ENCODE measurements around the gene POLR1E.

DNA sequence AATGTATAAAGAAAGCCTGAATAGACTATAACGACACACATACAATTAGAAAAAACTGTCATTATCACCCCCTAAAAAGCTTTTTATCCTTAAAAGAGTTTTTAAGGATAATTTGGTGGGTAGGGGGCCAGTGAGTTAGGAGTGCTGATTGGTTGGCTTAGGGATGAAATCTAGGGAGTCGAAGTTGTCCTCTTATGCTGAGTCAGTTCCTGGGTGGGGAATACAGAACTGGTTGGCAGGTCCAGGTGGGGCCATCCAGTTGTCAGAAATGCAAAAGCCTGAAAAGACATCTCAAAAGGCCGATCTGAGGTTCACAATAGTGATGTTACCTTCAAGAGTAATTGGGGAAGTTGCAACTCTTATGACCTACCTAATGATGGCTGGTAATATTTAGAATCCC, 34.1 kb upstream of the POLR1E start:
- no peak for TF ChIP-seq POLR2A (IDR thresholded peaks at IDR 0.05; ENCODE audit: extremely low read depth, insufficient read length)
- TF ChIP-seq, protein P1, sequence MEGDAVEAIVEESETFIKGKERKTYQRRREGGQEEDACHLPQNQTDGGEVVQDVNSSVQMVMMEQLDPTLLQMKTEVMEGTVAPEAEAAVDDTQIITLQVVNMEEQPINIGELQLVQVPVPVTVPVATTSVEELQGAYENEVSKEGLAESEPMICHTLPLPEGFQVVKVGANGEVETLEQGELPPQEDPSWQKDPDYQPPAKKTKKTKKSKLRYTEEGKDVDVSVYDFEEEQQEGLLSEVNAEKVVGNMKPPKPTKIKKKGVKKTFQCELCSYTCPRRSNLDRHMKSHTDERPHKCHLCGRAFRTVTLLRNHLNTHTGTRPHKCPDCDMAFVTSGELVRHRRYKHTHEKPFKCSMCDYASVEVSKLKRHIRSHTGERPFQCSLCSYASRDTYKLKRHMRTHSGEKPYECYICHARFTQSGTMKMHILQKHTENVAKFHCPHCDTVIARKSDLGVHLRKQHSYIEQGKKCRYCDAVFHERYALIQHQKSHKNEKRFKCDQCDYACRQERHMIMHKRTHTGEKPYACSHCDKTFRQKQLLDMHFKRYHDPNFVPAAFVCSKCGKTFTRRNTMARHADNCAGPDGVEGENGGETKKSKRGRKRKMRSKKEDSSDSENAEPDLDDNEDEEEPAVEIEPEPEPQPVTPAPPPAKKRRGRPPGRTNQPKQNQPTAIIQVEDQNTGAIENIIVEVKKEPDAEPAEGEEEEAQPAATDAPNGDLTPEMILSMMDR (IDR thresholded peaks at IDR 0.05; ENCODE audit: low read depth, low read length): no peak

Data from NB4 (cell line).